GM23338 (cell line): ENCODE results near the gene RHOF. TPM values are rescaled to one million over a fixed set of nuclear protein-coding genes. Genes with fewer than 3 reads are reported as not detected.

Experiments
- ATAC-seq: fragments of 200-7000 bp; cut with Tn5 transposase; 3 replicates; pipeline ENCODE4 v1.9.1; 2020
- DNase-seq: peaks from one replicate; pipeline ENCODE4 v3.0.0-alpha.2; 2015; ENCODE audit warnings: low spot score
- H2AFZ ChIP-seq: fragments of 200-600 bp; sonication (generic); 2 replicates; pipeline ENCODE4 v1.8.0; 2016; ENCODE audit warnings: antibody characterized with exemption, mild to moderate bottlenecking, moderate library complexity
- H3F3A ChIP-seq: fragments of 200-600 bp; sonication (generic); replicated peaks from 2 replicates; pipeline ENCODE4 v1.8.0; 2017; ENCODE audit warnings: antibody characterized with exemption, mixed run types, low read depth
- H3K27ac ChIP-seq: fragments of 200-600 bp; sonication (generic); 2 replicates; pipeline ENCODE4 v1.6.1; 2016; ENCODE audit warnings: low read depth
- H3K27me3 ChIP-seq: fragments of 200-600 bp; sonication (generic); 2 replicates; pipeline ENCODE4 v1.8.0; 2016; ENCODE audit warnings: mild to moderate bottlenecking, mixed run types, moderate library complexity; ENCODE audit not compliant: insufficient read depth
- H3K36me3 ChIP-seq: fragments of 200-600 bp; sonication (generic); 2 replicates; pipeline ENCODE4 v1.8.0; 2016; ENCODE audit warnings: mild to moderate bottlenecking; ENCODE audit not compliant: insufficient read depth
- H3K4me1 ChIP-seq: fragments of 200-600 bp; sonication (generic); 2 replicates; pipeline ENCODE4 v1.8.0; 2016; ENCODE audit warnings: mild to moderate bottlenecking, moderate library complexity; ENCODE audit not compliant: insufficient read depth
- H3K4me2 ChIP-seq: fragments of 200-600 bp; sonication (generic); 2 replicates; pipeline ENCODE4 v1.7.1; 2017; ENCODE audit warnings: mixed run types
- H3K4me3 ChIP-seq: fragments of 200-600 bp; sonication (generic); 2 replicates; pipeline ENCODE4 v1.6.1; 2016; ENCODE audit warnings: mixed run types
- H3K79me2 ChIP-seq: fragments of 200-600 bp; sonication (generic); replicated peaks from 2 replicates; pipeline ENCODE4 v1.8.0; 2017; ENCODE audit warnings: mild to moderate bottlenecking; ENCODE audit not compliant: insufficient read depth
- H3K9me2 ChIP-seq: fragments of 200-600 bp; sonication (generic); 2 replicates; pipeline ENCODE4 v1.8.0; 2017; ENCODE audit not compliant: insufficient read depth
- H4K20me1 ChIP-seq: fragments of 200-600 bp; sonication (generic); replicated peaks from 2 replicates; pipeline ENCODE4 v1.8.0; 2017; ENCODE audit warnings: mild to moderate bottlenecking; ENCODE audit not compliant: insufficient read depth
- H3K27ac Mint-ChIP-seq: 2 replicates; pipeline ENCODE4 v1.8.0; 2020; ENCODE audit warnings: inconsistent platforms, mild to moderate bottlenecking, moderate library complexity, mixed read lengths
- H3K27me3 Mint-ChIP-seq: 3 replicates; pipeline ENCODE4 v1.8.0; 2022; ENCODE audit warnings: low read depth, mild to moderate bottlenecking, moderate library complexity, mixed read lengths, inconsistent platforms; ENCODE audit not compliant: insufficient read depth, poor library complexity
- H3K36me3 Mint-ChIP-seq: 3 replicates; pipeline ENCODE4 v1.8.0; 2021; ENCODE audit warnings: low read depth, mild to moderate bottlenecking, inconsistent platforms, moderate library complexity, mixed read lengths
- H3K4me1 Mint-ChIP-seq: 3 replicates; pipeline ENCODE4 v1.8.0; 2020; ENCODE audit warnings: mild to moderate bottlenecking, inconsistent platforms, mixed read lengths
- H3K4me3 Mint-ChIP-seq: 3 replicates; pipeline ENCODE4 v1.8.0; 2021; ENCODE audit warnings: moderate library complexity, mild to moderate bottlenecking, inconsistent platforms, mixed read lengths
- H3K9me3 Mint-ChIP-seq: 3 replicates; pipeline ENCODE4 v1.8.0; 2020; ENCODE audit warnings: moderate library complexity, mild to moderate bottlenecking, inconsistent platforms, mixed read lengths
- CREB1 ChIP-seq: fragments of 250-450 bp; sonication (Bioruptor Pico); IDR thresholded peaks from 2 replicates; pipeline ENCODE4 v1.5.0; 2020; ENCODE audit warnings: low read depth, mild to moderate bottlenecking, moderate library complexity
- EZH2phosphoT487 ChIP-seq: fragments of 200-600 bp; sonication (generic); IDR thresholded peaks from one replicate; pipeline ENCODE4 v1.8.1; 2018; ENCODE audit warnings: antibody characterized with exemption; ENCODE audit not compliant: unreplicated experiment
- JUNB ChIP-seq: IDR thresholded peaks from one replicate; pipeline ENCODE4 v1.6.1; 2016; ENCODE audit warnings: antibody characterized with exemption; ENCODE audit not compliant: unreplicated experiment
- NANOG ChIP-seq: IDR thresholded peaks from 2 replicates; pipeline ENCODE4 v1.6.1; 2016; ENCODE audit warnings: antibody characterized with exemption, borderline replicate concordance
- STAT1 ChIP-seq: IDR thresholded peaks from one replicate; pipeline ENCODE4 v1.6.1; 2016; ENCODE audit warnings: antibody characterized with exemption; ENCODE audit not compliant: unreplicated experiment
- ZNF114 ChIP-seq: fragments of 250-450 bp; sonication (Bioruptor Pico); IDR thresholded peaks from 2 replicates; pipeline ENCODE4 v1.5.0; 2020; ENCODE audit warnings: mild to moderate bottlenecking, moderate library complexity
- ZNF331 ChIP-seq: fragments of 250-450 bp; sonication (Bioruptor Pico); IDR thresholded peaks from 2 replicates; pipeline ENCODE4 v1.5.0; 2020; ENCODE audit warnings: low read depth, mild to moderate bottlenecking, moderate library complexity
- polyA plus RNA-seq: library from polyadenylated mRNA; unstranded; fragments of >200 nt; fragmentation: Nextera tagmentation; extraction: Ambion mirVana; gene quantifications from 2 replicates; pipeline ENCODE4 v1.2.1, GENCODE V29; 2016
- total RNA-seq: library from RNA; depleted of rRNA; stranded (reverse); fragments of >200 nt; shearing (Covaris generic); gene quantifications from 2 replicates; pipeline ENCODE4 v1.2.3, GENCODE V29; 2014
- TF ChIP-seq, protein P1 (sequence below), 2 experiments: fragments of 200-600 bp in 1 of 2; sonication (generic) in 1 of 2; conservative IDR thresholded peaks; 2 replicates each; pipeline versions ENCODE4 v1.5.1 to v1.6.1; 2016 to 2017; ENCODE audit warnings: antibody characterized with exemption in 2 of 2, low read depth in 2 of 2, mild to moderate bottlenecking in 2 of 2, moderate library complexity in 1 of 2
- TF ChIP-seq, protein P2 (sequence below): IDR thresholded peaks from one replicate; pipeline ENCODE4 v1.6.1; 2018; ENCODE audit warnings: antibody characterized with exemption; ENCODE audit not compliant: unreplicated experiment

The RHOF gene
- total and polyA plus RNA-seq, 2 experiments from 2014 or later = 10.5 to 53.4 TPM

DNA sequence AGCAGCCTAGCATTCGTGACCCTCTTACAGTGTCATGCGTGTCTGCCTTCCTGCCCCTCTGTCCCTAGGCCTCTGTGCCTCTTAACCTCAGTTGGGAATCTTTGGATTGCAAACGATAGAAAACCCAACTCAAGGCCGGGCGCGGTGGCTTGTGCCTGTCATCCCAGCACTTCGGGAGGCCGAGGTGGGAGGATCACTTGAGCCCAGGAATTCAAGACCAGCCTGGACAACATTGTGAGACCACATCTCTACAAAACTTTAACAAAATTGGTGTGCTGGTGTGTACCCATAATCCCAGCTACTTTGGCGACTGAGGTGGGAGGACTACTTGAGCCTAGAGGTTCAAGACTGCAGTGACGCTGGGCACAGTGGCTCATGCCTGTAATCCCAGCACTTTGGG lies 44.2 kb downstream of the RHOF start (continued):
- TF ChIP-seq NANOG (no peak), ZNF114 (CRISPR knock-in tag) (no peak), JUNB (no peak), CREB1 (CRISPR knock-in tag) (no peak), STAT1 (no peak), EZH2phosphoT487 (no peak), ZNF331 (CRISPR knock-in tag) (no peak)
- TF ChIP-seq, protein P1, sequence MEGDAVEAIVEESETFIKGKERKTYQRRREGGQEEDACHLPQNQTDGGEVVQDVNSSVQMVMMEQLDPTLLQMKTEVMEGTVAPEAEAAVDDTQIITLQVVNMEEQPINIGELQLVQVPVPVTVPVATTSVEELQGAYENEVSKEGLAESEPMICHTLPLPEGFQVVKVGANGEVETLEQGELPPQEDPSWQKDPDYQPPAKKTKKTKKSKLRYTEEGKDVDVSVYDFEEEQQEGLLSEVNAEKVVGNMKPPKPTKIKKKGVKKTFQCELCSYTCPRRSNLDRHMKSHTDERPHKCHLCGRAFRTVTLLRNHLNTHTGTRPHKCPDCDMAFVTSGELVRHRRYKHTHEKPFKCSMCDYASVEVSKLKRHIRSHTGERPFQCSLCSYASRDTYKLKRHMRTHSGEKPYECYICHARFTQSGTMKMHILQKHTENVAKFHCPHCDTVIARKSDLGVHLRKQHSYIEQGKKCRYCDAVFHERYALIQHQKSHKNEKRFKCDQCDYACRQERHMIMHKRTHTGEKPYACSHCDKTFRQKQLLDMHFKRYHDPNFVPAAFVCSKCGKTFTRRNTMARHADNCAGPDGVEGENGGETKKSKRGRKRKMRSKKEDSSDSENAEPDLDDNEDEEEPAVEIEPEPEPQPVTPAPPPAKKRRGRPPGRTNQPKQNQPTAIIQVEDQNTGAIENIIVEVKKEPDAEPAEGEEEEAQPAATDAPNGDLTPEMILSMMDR (conservative IDR thresholded peaks at IDR 0.05; ENCODE audit: low read depth in 2 of 2) = no peak

DNA sequence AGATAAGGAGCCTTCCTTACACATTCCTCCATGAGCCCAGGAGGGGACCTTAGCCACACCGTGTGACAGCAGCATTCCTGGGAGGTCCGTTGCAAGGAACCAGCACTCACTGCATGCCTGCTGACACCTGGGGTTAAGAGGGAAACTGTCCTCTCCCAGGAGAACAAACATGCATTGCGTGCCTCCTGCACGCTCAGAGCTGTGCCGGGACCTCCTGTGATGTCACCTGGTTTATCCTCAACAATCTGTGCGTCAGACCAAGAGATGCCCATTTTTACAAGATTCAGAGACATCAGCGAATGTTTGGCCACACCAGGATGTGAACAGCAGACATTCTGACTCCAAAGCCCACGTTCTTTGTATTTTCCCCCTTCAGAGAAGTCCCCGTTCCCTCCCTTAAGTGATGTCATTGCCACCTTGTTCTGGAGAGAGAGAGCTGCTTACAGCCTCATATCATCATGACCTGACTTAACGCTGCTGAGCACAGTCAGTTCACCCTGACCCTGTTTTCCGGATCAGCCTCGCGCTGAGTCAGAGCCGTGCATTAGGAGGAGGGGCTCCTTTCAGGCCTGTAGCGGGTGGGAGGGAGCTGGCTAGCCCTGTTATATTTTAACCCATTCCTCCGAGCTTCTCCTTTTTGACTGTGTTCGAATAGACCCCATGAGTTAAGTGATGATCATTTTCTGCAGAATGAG lies 44.8 kb downstream of the RHOF start:
- ATAC-seq (peak; percentile 70), DNase-seq (peak; percentile 35)
- H3K36me3 ChIP-seq = no peaks in the 10 kb centered on the region; the same call in 1 of the 2 replicates
- H3K4me2 ChIP-seq = no peak overlapping the region
- no peaks in the 10 kb centered on the region for H4K20me1 ChIP-seq
- H3K27ac Mint-ChIP-seq = peak overlapping the region; percentile 53
- H3K27me3 ChIP-seq = no peaks in the 10 kb centered on the region
- peak overlapping the region; percentile 76 for H3K27ac ChIP-seq
- H3K9me3 Mint-ChIP-seq = no peaks in the 10 kb centered on the region
- no peaks in the 10 kb centered on the region for H3K4me1 Mint-ChIP-seq
- no peaks in the 10 kb centered on the region; the same call in 1 of the 2 replicates for H3K9me2 ChIP-seq
- H3K79me2 ChIP-seq = peaks cover 8% of the 10 kb centered on the region; the same call in 1 of the 2 replicates
- H3K4me3 ChIP-seq = no peak overlapping the region
- H2AFZ ChIP-seq = no peak overlapping the region
- H3K36me3 Mint-ChIP-seq = peaks cover 18% of the 10 kb centered on the region
- no peak for TF ChIP-seq CREB1 (CRISPR knock-in tag)
- TF ChIP-seq, protein P2, sequence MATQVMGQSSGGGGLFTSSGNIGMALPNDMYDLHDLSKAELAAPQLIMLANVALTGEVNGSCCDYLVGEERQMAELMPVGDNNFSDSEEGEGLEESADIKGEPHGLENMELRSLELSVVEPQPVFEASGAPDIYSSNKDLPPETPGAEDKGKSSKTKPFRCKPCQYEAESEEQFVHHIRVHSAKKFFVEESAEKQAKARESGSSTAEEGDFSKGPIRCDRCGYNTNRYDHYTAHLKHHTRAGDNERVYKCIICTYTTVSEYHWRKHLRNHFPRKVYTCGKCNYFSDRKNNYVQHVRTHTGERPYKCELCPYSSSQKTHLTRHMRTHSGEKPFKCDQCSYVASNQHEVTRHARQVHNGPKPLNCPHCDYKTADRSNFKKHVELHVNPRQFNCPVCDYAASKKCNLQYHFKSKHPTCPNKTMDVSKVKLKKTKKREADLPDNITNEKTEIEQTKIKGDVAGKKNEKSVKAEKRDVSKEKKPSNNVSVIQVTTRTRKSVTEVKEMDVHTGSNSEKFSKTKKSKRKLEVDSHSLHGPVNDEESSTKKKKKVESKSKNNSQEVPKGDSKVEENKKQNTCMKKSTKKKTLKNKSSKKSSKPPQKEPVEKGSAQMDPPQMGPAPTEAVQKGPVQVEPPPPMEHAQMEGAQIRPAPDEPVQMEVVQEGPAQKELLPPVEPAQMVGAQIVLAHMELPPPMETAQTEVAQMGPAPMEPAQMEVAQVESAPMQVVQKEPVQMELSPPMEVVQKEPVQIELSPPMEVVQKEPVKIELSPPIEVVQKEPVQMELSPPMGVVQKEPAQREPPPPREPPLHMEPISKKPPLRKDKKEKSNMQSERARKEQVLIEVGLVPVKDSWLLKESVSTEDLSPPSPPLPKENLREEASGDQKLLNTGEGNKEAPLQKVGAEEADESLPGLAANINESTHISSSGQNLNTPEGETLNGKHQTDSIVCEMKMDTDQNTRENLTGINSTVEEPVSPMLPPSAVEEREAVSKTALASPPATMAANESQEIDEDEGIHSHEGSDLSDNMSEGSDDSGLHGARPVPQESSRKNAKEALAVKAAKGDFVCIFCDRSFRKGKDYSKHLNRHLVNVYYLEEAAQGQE = no peak
- H3K27me3 Mint-ChIP-seq = no peaks in the 10 kb centered on the region
- H3K4me1 ChIP-seq = no peaks in the 10 kb centered on the region
- no peak overlapping the region for H3K4me3 Mint-ChIP-seq
- peaks cover 10% of the 10 kb centered on the region; the same call in 1 of the 2 replicates for H3F3A ChIP-seq
